ENCODE results near the gene TMEM181.
A peak's percentile ranks its signal among the peaks of the same experiment; 100 is the strongest.

TMEM181 gene

GRCh38 chr6:158677906-158678578, 118.2 kb downstream of the TMEM181 start:
- Mint-ChIP-seq H3K27me3 (no peaks in the 10 kb centered on the region), H3K4me3 (no peak overlapping the region), H3K9me3 (no peaks in the 10 kb centered on the region), H3K4me1 (peaks cover 19% of the 10 kb centered on the region), H3K36me3 (ENCODE audit: insufficient read depth) (peaks cover 56% of the 10 kb centered on the region), H3K27ac (ENCODE audit: low read depth) (no peak overlapping the region)
- DNase-seq (ENCODE audit: low spot score in 2 of 2) = no peak
- ATAC-seq (replicated peaks; ENCODE audit: extremely low read depth, poor library complexity, severe bottlenecking) = no peak

GRCh38 chr6:158680015-158680414, 120.1 kb downstream of the TMEM181 start:
- DNase-seq (ENCODE audit: low spot score in 2 of 2) = no peak
- no peak overlapping the region for H3K4me3 Mint-ChIP-seq
- peak overlapping the region; percentile 4 for H3K27ac Mint-ChIP-seq (ENCODE audit: low read depth)
- H3K9me3 Mint-ChIP-seq = no peaks in the 10 kb centered on the region
- H3K4me1 Mint-ChIP-seq = peaks cover 25% of the 10 kb centered on the region
- H3K36me3 Mint-ChIP-seq (ENCODE audit: insufficient read depth) = peaks cover 60% of the 10 kb centered on the region
- no peak for ATAC-seq (replicated peaks; ENCODE audit: extremely low read depth, poor library complexity, severe bottlenecking)
- H3K27me3 Mint-ChIP-seq = no peaks in the 10 kb centered on the region

- DNase-seq (ENCODE audit: low spot score in 2 of 2) = no peak
- no peak for ATAC-seq (replicated peaks; ENCODE audit: extremely low read depth, poor library complexity, severe bottlenecking)
- Mint-ChIP-seq H3K36me3 (ENCODE audit: insufficient read depth) (peaks cover 59% of the 10 kb centered on the region), H3K27me3 (no peaks in the 10 kb centered on the region), H3K4me3 (no peak overlapping the region), H3K4me1 (peaks cover 25% of the 10 kb centered on the region), H3K27ac (ENCODE audit: low read depth) (no peak overlapping the region), H3K9me3 (no peaks in the 10 kb centered on the region)
Measured at GRCh38 chr6:158680481-158680880, 120.6 kb downstream of the TMEM181 start.

- no peaks in the 10 kb centered on the region for H3K9me3 Mint-ChIP-seq
- ATAC-seq (replicated peaks; ENCODE audit: extremely low read depth, poor library complexity, severe bottlenecking) (no peak), DNase-seq (ENCODE audit: low spot score in 2 of 2) (no peak)
- H3K27ac Mint-ChIP-seq (ENCODE audit: low read depth) = peak overlapping the region; percentile 1
- peaks cover 47% of the 10 kb centered on the region for H3K4me1 Mint-ChIP-seq
- H3K4me3 Mint-ChIP-seq = no peak overlapping the region
- peaks cover 64% of the 10 kb centered on the region for H3K36me3 Mint-ChIP-seq (ENCODE audit: insufficient read depth)
- H3K27me3 Mint-ChIP-seq = no peaks in the 10 kb centered on the region
Measured at GRCh38 chr6:158684311-158684710, 124.4 kb downstream of the TMEM181 start.

- H3K36me3 Mint-ChIP-seq (ENCODE audit: insufficient read depth) = peaks cover 61% of the 10 kb centered on the region
- H3K27me3 Mint-ChIP-seq = no peaks in the 10 kb centered on the region
- peaks cover 48% of the 10 kb centered on the region for H3K4me1 Mint-ChIP-seq
- DNase-seq (ENCODE audit: low spot score in 2 of 2) (no peak), ATAC-seq (replicated peaks; ENCODE audit: extremely low read depth, poor library complexity, severe bottlenecking) (no peak)
- no peaks in the 10 kb centered on the region for H3K9me3 Mint-ChIP-seq
- H3K4me3 Mint-ChIP-seq = no peak overlapping the region
- H3K27ac Mint-ChIP-seq (ENCODE audit: low read depth) = peak overlapping the region; percentile 1
Measured at GRCh38 chr6:158684745-158685324, 124.9 kb downstream of the TMEM181 start.

Measured in central memory CD8-positive, alpha-beta T cell (primary cell).